ENCODE results near the gene PRKAG2.

PRKAG2 gene

GRCh38 chr7:151712810-151713125 is 164.1 kb downstream of the PRKAG2 start:
- TF ChIP-seq GATA3 (IDR thresholded peaks at IDR 0.05; ENCODE audit: low read depth, low read length), result no peak
- no peak for TF ChIP-seq GATA2 (IDR thresholded peaks at IDR 0.05; ENCODE audit: low read depth, low read length)

GRCh38 chr7:151711906-151712809 is 164.8 kb downstream of the PRKAG2 start:
- no peak for TF ChIP-seq GATA3 (IDR thresholded peaks at IDR 0.05; ENCODE audit: low read depth, low read length)

GRCh38 chr7:151711435-151711872 is 165.5 kb downstream of the PRKAG2 start:
- no peak for TF ChIP-seq GATA3 (IDR thresholded peaks at IDR 0.05; ENCODE audit: low read depth, low read length)
- TF ChIP-seq GATA2 (IDR thresholded peaks at IDR 0.05; ENCODE audit: low read depth, low read length), result no peak

- TF ChIP-seq GATA2 (IDR thresholded peaks at IDR 0.05; ENCODE audit: low read depth, low read length) (no peak), GATA3 (IDR thresholded peaks at IDR 0.05; ENCODE audit: low read depth, low read length) (no peak)
Measured at GRCh38 chr7:151710646-151711434, 166.1 kb downstream of the PRKAG2 start.

- TF ChIP-seq GATA3 (IDR thresholded peaks at IDR 0.05; ENCODE audit: low read depth, low read length), result no peak
- TF ChIP-seq GATA2 (IDR thresholded peaks at IDR 0.05; ENCODE audit: low read depth, low read length), result no peak
Measured at GRCh38 chr7:151710121-151710640, 166.7 kb downstream of the PRKAG2 start.

GRCh38 chr7:151709141-151710038 is 167.5 kb downstream of the PRKAG2 start:
- TF ChIP-seq GATA3 (IDR thresholded peaks at IDR 0.05; ENCODE audit: low read depth, low read length) (no peak), GATA2 (IDR thresholded peaks at IDR 0.05; ENCODE audit: low read depth, low read length) (no peak)

- TF ChIP-seq GATA2 (IDR thresholded peaks at IDR 0.05; ENCODE audit: low read depth, low read length) (no peak), GATA3 (IDR thresholded peaks at IDR 0.05; ENCODE audit: low read depth, low read length) (no peak)
Measured at GRCh38 chr7:151708610-151709009, 168.3 kb downstream of the PRKAG2 start.

GRCh38 chr7:151707757-151708156 is 169.2 kb downstream of the PRKAG2 start:
- TF ChIP-seq GATA2 (IDR thresholded peaks at IDR 0.05; ENCODE audit: low read depth, low read length) (no peak), GATA3 (IDR thresholded peaks at IDR 0.05; ENCODE audit: low read depth, low read length) (no peak)

GRCh38 chr7:151707105-151707469 is 169.8 kb downstream of the PRKAG2 start:
- no peak for TF ChIP-seq GATA3 (IDR thresholded peaks at IDR 0.05; ENCODE audit: low read depth, low read length)
- no peak for TF ChIP-seq GATA2 (IDR thresholded peaks at IDR 0.05; ENCODE audit: low read depth, low read length)

- TF ChIP-seq GATA3 (IDR thresholded peaks at IDR 0.05; ENCODE audit: low read depth, low read length), result no peak
- TF ChIP-seq GATA2 (IDR thresholded peaks at IDR 0.05; ENCODE audit: low read depth, low read length), result no peak
Measured at GRCh38 chr7:151706277-151707104, 170.4 kb downstream of the PRKAG2 start.

- TF ChIP-seq GATA2 (IDR thresholded peaks at IDR 0.05; ENCODE audit: low read depth, low read length) (no peak), GATA3 (IDR thresholded peaks at IDR 0.05; ENCODE audit: low read depth, low read length) (no peak)
Measured at GRCh38 chr7:151705636-151706276, 171.2 kb downstream of the PRKAG2 start.

GRCh38 chr7:151704960-151705635 is 171.8 kb downstream of the PRKAG2 start:
- TF ChIP-seq GATA3 (IDR thresholded peaks at IDR 0.05; ENCODE audit: low read depth, low read length), result no peak
- TF ChIP-seq GATA2 (IDR thresholded peaks at IDR 0.05; ENCODE audit: low read depth, low read length), result peak; percentile 60; the same call in 1 of the 2 replicates

Measured in SH-SY5Y (cell line).